DMS53 treated with DMSO at 0.1 percent for 48 hours (cell line): ENCODE results near the gene WDR64.
A peak's percentile ranks its signal among the peaks of the same experiment; 100 is the strongest.
"Not testable (repeated sequence)": the region's sequence is repeated elsewhere in the genome, so short reads cannot be mapped to it uniquely, and the experiment has no call there.

ENCODE experiments used
- DNase-seq: peaks from one replicate; lab custom pipeline; 2025; ENCODE audit not compliant: unreplicated experiment; lab: John Stamatoyannopoulos, UW

WDR64 gene

DNA sequence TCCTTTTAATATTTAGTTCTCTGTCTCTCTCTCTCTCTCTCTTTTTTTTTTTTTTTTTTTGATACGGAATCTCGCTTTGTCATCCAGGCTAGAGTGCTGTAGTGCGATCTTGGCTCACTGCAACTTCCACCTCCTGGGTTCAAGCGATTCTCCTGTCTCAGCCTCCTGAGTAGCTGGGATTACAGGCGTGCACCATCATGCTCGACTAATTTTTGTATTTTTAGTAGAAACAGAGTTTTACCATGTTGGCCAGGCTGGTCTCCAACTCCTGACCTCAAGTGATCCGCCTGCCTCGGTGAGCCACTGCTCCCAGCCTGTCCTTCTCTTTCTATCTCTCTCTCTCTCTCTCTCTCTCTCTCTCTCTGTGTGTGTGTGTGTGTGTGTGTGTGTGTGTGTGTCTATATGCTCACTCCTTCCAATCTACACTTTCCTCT lies 83.4 kb downstream of the WDR64 start:
- DNase-seq: not testable (repeated sequence)

DNA sequence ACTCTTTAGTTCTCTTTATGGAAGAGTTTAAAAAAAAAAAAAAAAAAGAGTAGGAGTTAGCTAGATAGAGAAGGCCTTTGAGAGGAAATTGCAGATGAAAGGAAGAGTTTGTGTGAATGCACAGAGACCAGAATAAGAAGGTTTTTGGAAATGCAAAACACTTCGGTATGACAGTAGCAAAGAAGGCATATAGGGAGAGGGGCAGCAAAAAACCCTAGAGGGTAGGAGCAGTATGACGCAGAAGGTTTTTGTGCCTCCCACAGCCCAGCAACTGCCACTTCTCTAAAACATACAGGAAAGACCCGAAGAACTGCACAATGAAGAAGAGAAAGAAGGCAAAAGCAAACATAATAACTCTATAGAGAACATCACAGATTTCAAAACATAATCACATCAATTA lies 84.3 kb downstream of the WDR64 start:
- DNase-seq: no peak

DNA sequence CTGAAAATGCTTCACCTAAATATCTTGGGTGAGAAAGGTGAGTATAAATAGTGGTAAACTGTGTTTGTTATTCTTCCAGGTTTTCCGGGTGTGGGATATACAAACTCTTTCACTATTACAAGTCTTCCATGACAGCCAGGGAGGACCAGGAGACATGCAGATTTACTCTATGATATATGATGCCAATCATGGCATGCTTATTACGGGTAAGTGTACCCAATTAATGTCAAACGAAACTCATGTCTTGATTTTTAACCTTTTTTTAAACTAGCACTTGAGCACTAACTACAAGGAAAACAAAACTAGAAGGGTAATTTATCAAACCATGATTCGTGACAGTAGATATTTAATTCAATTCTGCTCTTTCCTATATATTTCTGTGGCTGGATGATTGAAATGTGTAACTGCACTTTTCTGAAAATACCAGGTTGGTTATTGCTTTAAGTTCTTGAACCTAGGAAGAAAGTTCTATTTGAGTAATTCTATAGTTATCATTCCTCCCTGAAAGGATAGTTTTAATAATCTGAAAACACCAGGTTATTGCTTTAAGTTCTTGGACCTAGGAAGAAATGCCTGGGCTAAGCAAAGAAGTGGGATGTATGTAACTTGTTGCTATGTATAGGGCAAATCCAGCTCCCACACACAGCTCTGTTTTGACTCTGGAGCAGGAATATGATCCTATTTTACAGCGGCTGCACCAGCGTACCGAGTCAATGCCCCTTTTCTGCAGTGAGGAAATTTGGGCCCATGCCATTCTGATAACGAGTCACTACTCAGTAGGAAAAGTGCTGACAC lies 86.4 kb downstream of the WDR64 start:
- no peak for DNase-seq

DNA sequence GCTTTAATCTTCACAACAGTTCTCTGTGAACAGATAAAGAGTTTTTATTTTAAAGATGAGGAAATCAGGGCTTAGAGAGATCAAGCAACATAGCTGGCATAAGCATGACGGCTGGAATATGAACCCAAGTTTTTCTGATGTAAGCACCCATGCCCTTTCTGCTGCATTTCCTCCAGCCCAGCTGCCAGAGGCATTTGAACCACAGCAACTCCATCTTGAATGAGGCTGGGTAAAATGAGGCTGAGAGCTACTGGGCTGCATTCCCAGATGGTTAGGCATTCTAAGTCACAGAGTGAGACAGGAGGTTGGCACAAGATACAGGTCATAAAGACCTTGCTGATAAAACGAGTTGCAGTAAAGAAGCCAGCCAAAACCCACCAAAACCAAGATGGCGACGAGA lies 90.0 kb downstream of the WDR64 start:
- no peak for DNase-seq

DNA sequence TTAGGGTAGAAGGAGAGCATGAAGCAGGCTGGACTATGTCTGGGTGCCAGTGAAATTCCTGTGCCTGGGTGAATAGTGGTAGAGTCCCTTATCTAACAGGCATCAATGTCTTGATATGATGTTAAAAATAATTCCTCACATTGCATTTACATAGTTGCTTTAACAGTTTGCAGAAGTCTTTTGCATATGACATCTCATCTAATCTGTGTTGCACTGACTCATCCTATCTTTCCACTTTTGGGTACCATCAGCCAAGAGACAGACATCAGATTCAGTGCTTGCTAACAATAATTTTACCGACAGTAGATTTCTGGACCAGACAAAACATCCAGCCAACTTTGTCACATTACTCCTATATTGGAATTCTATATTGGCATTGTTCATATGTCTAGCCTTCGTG lies 92.5 kb downstream of the WDR64 start:
- DNase-seq: no peak

DNA sequence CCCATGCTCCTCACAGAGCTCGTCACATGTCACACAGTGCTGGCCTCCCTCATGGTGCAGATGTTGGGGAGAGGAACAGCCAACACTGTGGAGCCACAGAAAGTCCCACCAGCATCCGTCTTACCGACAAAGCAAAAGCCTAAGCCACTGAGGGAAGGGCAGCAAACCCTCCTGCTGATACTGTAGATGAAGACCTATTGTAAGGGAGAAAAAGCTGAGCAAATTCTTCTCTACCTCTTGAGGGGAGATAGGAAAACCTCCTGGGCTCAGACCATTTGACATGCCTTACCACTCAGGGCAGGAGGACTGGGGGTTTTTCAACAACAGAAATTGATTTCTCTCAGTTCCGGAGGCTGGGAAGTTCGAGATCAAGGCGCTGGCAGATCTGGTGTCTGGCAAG lies 95.9 kb downstream of the WDR64 start:
- DNase-seq: no peak

DNA sequence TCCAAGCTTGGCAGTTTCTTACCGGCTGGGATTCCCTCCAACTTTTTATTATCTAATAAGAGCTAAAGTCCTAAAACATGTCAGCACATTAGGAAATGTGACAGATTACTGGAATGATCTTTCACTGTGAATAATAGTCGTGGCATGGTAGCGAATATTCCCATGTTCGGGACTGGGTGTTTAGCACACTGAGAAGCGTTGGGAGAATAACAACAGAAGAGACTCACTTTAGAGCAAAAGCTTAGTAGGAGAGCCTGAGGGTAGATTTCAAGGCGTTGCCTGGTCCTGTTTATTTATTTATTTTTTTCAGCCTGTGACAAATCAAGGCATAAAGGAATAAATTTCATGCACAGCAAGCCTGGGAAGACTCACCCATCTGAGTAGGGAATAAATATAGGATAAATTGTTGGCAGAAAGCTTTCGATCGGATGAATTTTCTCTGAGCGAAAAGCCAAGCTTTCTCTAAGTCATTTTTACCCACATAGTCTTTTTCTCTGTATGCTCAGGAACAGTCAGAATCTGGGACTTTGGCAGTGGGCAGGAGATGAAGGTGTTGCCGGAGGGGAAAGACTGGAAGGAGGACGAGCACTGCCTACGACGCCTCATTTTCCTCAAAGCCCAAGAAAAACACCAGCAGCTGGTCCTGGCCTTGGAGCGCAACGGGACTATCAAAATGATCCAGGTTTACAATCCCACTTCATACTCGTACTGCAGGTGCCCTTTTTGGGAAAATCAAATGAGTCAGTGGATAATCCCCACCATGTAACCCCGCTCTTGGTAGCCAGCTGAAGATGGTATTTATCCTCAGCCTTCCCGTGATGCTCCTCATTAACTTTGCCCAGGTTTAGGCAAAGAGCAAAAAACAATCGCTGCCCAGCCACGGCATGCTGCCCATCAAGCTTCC lies 97.2 kb downstream of the WDR64 start:
- DNase-seq: no peak

DNA sequence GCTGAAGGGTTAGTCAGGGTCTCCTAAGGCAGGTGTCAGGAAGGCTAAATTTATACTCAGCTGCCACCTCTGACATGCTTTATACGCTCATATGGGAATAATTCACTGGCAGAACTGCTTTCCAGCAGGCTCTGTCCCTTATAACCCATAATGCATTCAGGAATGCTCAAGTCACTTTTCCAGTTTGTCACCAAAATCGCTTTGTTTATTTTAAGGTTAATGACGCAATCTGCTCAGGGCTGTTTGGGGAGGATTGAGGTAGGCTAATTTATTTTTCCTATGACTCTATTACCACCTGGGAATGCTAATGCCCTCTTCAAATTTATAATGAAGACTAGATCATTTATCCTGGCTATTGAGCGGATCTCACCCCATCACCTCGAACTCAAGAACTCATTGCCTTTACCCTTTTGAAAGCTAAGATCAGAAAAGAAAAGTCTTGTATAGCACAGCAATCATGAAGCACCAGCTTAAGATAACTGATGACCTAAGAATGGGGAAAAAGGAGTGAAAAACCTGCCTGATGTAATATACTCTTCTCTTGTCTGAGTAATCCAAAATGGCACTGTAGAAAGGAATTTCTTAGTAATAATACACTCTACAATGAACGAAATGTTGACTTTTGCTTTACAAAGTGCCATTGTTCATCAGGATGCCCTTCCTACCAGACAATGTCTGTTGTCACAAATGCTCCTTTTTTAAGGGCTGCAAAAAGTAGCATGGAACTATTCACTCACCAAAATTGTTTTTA lies 98.0 kb downstream of the WDR64 start:
- peak; percentile 43 for DNase-seq

DNA sequence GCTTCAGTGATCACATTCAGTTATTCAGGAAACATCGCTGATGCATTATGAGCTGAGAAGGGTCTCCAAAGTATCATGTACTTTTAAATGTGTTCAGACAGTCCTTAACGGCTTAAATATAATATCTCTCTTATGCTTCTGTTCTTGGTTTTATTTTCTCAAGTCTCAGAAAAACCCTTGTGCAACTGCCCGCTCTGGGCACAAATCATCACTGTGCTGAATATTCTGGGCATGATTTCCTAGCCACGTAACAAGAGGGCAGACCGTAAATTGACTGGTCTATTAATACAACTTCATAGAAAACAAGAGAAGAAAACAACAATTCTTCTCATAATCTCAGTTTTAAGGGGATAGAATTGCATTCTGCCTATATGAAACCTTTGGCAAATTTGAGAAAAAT lies 99.4 kb downstream of the WDR64 start:
- DNase-seq: no peak

DNA sequence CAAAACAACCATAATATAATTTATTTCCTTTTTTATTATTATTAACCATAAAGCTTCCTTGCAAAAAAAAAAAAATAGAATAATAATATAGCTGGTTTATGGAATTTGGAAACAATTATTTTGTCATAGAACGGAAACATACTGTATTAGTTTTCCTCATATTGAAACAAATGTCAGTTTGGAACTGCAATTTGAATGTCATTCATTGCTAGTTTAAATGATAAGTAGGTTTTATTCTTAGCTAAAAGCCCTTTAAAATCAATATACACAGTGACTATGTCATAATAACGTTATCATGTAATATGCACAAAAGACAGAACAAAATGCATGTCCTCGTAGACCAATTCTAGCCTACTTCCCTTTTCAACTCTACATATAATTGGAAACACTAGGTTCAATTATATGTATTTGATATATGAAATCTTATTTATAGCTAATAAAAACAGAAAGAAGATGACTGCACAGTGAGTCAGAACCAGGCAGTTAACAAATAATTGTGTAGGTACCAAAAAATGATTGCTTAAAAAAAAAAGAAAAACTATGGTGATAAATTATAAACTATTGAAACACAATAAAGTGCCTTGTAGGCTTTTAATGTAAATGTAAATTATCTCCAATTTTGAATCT lies 110.7 kb downstream of the WDR64 start:
- no peak for DNase-seq

DNA sequence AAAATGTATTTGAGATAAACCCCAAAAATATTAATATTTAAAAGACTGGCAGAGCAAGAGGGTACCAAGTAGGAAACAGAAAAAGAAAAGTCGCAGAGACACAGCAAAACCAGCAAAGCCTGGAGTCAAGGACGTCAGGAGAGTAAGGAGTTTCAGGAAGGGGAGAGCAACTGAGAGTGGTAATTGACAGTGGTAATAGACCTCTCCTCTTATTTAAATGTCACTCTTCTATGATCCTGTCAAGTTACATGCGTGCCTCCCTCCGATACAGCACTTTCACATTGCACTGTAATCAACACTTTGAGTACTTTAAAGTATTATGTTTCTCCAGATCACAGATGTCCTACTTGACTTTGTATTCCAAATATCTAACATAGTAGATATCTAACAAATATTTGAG lies 113.3 kb downstream of the WDR64 start:
- no peak for DNase-seq

DNA sequence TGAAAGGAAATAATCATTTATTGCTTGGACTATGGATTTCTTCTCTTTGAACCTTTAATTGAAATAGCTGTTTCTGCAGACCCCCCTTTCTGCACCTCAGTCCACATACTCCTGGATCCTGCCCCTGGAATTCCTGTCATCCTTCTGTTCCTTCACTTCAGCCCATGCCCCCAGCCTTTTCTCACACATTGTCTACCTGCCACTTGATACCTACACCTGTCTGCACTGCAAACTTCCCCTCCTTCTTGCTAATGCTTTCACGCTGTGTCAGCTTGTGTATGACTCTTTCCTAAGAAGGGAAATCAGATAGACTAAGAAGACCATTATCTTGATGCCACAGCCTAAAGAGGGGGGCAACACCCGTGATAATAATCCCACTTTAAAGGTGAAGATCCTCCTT lies 115.7 kb downstream of the WDR64 start:
- DNase-seq: no peak

DNA sequence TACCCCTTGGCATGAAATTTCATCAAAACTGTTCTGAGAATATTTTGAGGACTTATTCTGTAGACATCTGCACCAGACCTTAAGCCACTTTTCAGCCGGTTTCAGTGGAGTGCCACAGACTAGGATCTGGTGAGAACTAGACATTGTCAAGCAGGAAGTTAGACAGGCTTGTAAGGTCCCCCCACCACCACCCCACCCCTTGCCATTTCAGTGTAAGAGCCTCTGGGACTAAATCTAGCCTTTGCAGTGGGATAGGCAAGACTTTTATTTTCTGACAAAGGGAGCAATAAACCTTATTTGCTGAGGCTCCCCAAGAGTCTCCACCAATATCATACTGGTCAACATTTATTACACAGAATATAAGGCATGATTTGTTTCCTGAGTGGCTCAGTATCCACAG lies 118.0 kb downstream of the WDR64 start:
- no peak for DNase-seq

DNA sequence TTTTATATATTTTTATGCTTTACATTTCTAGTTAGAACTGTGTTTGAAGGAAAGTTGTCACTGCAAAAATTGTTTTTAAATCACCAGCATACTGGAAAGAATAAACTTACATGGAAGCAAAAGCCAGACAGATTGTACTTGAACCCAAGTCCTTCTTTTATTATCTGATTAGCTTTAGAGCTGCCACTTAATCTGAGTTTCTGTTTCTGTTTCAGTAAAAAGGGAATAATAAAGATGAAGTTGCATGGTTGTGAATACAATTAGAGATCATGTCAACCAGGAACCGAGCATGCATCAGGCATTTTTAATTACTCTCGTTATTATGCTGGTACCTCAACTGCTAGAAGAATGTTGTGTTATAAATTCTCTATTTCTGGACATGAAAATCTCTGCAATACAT lies 119.0 kb downstream of the WDR64 start:
- no peak for DNase-seq

DNA sequence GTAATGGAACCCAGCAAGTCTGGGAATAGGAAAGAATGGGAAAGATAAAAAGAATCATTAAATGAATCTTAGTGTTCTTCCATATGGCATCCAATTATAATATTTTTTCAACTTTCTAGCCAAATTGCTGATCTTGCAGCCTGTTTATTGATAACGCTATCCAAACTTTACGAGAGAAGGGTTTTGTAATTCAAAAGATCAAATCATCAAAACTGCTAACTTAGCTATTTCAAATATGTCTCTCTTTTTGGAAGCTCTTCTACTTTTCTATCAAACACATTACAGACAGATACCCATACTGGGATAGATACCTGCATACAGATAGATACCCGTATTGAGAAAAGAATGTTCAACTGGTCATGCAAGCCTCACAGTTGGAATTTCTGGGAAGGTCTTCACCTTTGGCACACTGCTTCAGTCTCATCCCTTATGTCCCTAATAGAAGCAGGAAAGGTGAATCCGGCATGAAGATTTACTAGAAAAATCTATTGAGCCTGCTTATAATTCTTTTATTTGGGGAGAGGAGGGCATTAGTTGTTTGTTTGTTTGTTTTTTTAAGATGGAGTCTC lies 120.9 kb downstream of the WDR64 start:
- no peak for DNase-seq

DNA sequence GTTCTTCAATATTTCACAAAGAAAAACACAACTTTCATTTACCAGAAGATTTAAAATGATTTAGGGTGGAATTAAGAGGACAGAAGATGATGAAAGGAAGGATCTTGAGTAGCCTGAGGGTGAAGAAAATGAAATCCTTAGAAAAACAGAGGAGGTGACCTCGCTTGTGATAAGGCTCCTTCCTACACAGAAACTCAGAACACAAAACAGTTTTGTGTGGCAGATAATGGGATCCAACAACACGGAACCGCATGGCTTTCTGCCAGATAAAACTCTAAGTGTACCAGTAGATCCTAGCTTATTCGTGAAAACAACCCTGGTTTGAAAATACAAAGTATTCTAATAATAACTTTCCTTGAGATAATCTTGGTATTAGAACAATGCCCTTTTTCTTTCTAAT lies 121.9 kb downstream of the WDR64 start:
- no peak for DNase-seq

DNA sequence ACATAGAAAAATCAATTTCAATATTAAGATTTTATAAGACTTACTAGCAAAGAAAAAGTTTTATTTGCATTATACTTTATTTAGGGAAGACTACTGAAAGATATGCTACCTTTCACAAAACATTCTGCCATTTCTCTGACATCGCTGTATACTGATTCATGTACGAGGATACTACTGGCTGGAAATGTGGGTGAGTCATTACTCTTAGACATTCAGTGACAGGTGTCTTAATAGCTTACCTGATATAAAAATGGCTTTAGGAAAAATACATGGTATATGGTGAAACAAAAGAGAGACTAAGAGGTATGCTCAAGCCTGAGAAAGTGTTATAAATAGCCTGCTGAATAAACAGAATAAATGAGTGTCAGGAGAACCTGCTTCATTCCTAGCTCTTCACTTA lies 122.9 kb downstream of the WDR64 start:
- DNase-seq: peak; percentile 88

DNA sequence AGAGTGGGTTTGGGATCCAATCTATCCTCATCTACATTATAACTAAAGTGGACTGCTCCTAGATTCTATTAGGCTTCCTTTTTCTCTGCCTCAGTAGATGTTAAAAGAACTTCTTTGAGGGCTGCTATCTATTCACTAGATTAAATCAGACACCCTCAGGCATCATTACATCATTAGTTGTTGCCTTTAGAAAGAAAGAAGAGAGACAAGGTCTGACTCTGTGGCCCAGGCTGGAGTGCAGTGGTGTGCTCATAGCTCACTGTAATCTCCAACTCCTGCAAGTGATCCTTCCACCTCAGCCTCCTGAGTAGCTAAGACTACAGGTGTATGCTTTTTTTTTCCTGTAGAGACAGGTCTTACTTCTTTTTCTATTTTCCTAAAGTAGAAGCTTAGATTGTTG lies 124.8 kb downstream of the WDR64 start:
- DNase-seq: no peak

DNA sequence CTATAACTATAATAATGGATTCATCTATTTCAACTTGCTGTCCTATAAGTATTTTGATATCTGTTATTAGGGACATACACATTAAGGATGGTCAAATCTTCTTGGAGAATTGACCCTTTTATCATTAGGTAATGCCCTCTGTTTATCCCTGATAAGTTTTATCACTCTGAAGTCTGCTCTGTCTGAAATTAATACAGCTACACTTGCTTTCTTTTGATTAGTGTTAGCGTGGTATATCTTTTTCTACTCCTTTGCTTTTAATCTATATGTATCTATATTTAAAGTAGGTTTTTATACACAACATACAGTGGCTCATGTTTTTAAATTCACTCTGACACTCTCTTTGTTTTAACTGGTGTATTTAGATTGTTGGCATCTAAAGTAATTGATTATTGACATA lies 126.0 kb downstream of the WDR64 start:
- no peak for DNase-seq

DNA sequence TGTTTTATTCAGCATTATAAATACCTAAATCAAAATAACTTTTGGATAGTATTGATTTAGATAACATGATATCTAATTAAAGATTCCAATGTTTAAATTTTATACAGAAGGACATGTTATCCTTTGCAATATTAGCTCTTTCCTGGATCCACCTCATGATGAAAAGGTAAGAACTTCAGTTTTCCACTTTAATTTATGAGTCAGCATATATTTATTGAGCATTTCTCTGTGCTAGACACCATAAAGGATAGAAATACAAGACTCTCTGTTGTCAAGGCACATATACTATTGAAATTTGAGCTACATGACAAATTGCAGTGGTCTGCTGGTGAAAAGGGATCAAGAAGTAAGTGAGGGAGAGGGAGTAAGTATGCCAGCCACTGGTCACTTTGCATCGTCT lies 127.8 kb downstream of the WDR64 start:
- DNase-seq: no peak

DNA sequence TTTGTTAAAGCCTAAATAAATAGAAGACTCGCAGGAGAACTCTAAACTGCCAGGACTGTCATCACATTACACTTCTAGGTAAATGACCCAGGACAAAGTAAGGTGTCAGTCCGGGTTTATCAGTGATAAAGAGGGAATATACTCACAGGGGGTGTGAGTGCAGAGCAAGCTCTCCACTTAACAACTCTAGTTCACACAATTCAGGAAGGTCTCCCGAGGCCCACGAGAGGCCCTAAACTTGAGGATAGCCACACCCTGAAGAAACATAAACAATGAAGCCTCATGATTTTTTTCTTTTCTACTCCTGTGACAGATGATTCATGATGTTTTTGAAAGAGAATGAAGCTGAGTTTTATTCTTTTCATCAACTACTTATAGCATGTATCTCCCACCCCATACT lies 130.3 kb downstream of the WDR64 start:
- no peak for DNase-seq
